AG04449 (cell line): ENCODE data around the gene SLC2A3.
"Not testable (repeated sequence)": the region's sequence is repeated elsewhere in the genome, so short reads cannot be mapped to it uniquely, and the experiment has no call there.

Source experiments
- CTCF ChIA-PET: fragments of 350-600 bp; formaldehyde crosslinking; extraction: SDS; loops from one replicate; lab custom pipeline; 2021; ENCODE audit warnings: antibody characterized with exemption; lab: Yijun Ruan, JAX
- POLR2A ChIA-PET: fragments of 400-600, 350-600 bp; formaldehyde crosslinking; extraction: SDS; loops from one replicate; lab custom pipeline; 2020; ENCODE audit warnings: antibody characterized with exemption, inconsistent platforms; lab: Yijun Ruan, JAX
- DNase-seq: peaks from one replicate; pipeline ENCODE4 v3.0.0-alpha.2; 2010; ENCODE audit warnings: low read depth, low spot score
- H3K4me3 ChIP-seq: 2 replicates; pipeline ENCODE4 v1.5.1; 2011; ENCODE audit warnings: low read depth, mild to moderate bottlenecking, control low read depth, low read length
- TF ChIP-seq, protein P1 (sequence below): IDR thresholded peaks from one replicate; pipeline ENCODE4 v1.5.1; 2011; ENCODE audit warnings: mild to moderate bottlenecking, moderate library complexity, low read length, control low read depth, inconsistent platforms; ENCODE audit not compliant: insufficient read depth; ENCODE audit errors: missing control alignments

The SLC2A3 gene

DNA sequence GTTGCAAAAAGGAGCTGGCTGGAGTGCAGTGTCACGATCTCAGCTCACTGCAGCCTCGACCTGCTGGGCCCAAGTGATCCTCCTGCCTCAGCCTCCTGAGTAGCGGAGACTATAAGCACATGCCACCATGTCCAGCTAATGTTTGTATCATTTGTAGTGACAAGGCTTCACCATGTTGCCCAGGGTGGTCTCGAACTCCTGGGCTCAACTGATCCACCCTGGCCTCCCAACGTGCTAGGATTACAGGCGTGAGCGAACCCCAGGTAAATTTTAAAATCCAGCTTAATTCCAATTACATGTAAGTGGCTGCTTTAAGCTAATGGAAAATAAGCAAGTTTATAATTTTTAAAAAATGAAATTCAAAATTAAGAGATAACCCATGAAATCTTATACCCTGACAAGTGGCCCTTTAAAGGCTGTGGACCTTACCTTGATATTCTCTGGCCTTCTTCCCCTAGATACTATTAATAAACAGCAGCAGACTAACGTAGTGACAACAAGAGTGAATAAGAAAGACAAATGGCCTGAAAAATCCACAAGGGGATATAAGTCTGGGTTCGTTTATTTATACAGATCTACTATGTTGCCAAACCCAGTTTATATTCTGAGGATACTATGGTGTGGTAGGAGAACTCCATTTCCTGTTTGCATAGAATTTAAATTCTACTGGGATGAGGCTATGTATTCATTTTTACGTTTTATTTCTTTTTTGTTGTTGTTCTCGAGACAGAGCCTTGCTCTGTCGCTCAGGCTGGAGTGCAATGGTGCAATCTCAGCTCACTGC is 25.6 kb upstream of the SLC2A3 start:
- POLR2A ChIA-PET = interaction anchor here (0.7 to 9.7 kb wide), 5 partner anchors 9 to 105 kb away, joined by 3 to 169 read pairs (median 10); partner anchors contain the start of gene SLC2A3
- CTCF ChIA-PET = interaction anchor here (1.2 to 12.1 kb wide), 7 partner anchors 9 to 102 kb away, joined by 3 to 142 read pairs (median 7); partner anchors contain the start of gene SLC2A3
- no peak for DNase-seq
- H3K4me3 ChIP-seq = peak overlapping the region; percentile 28; the same call in 1 of the 2 replicates
- TF ChIP-seq, protein P1, sequence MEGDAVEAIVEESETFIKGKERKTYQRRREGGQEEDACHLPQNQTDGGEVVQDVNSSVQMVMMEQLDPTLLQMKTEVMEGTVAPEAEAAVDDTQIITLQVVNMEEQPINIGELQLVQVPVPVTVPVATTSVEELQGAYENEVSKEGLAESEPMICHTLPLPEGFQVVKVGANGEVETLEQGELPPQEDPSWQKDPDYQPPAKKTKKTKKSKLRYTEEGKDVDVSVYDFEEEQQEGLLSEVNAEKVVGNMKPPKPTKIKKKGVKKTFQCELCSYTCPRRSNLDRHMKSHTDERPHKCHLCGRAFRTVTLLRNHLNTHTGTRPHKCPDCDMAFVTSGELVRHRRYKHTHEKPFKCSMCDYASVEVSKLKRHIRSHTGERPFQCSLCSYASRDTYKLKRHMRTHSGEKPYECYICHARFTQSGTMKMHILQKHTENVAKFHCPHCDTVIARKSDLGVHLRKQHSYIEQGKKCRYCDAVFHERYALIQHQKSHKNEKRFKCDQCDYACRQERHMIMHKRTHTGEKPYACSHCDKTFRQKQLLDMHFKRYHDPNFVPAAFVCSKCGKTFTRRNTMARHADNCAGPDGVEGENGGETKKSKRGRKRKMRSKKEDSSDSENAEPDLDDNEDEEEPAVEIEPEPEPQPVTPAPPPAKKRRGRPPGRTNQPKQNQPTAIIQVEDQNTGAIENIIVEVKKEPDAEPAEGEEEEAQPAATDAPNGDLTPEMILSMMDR = no peak

DNA sequence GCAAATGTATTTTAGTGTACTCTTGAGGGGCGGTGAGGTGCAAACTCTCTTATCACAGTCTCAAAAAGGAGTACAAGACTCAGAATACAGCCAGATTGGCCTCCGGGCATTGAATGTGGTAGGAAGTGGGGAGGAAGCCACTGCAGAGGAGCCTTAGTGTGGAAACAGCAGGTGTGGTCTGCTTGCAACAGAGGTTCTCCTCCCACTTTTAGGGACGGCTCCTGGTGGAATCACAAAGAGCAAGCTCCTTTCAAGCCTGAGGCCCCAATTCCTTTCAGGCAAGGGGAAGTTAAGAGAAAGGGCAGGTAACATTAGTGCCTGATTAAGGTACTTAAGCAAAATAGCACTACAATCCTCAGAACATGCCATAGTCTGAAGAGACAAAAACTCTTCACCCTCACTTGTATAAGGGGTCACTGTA is 23.7 kb upstream of the SLC2A3 start:
- no peak for DNase-seq
- no peak overlapping the region for H3K4me3 ChIP-seq
- CTCF ChIA-PET = interaction anchor here (1.1 to 12.1 kb wide), 5 partner anchors 11 to 34 kb away, joined by 4 to 142 read pairs (median 9); partner anchors contain the start of gene SLC2A3
- POLR2A ChIA-PET = interaction anchor here (9.7 kb wide), 1 partner anchor 25 kb away, joined by 169 read pairs; the partner anchor contains the start of gene SLC2A3
- TF ChIP-seq, protein P1 = no peak

DNA sequence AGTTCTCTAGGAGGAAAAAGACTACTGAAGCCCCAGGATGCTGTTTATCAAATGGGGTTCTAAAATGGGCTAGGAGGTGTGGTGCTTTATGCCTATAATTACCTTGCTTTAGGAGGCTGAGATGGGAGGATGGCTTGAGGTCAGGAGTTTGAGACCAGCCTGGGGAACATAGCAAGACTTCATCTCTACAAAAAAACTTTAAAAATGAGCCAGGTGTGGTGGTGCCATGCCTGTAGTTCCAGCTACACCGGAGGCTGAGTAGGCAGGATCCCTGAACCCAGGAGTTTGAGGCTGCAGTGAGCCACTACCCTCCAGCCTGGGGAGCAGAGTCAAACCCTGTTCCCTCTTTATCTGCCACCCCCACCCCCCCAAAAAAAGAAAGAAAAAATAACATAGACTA is 23.3 kb upstream of the SLC2A3 start:
- H3K4me3 ChIP-seq = no peak overlapping the region

DNA sequence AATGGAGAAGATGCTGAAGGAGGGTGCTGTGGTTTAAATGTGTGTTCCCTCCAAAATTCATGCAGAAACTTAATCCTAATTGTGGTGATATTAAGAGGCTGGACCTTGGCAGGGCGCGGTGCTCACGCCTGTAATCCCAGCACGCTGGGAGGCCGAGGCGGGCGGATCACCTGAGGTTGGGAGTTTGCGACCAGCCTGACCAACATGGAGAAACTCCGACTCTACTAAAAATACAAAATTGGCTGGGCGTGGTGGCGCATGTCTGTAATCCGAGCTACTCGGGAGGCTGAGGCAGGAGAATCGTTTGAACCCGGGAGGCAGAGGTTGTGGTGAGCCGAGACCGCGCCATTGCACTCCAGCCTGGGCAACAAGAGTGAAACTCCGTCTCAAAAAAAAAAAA is 18.9 kb upstream of the SLC2A3 start:
- POLR2A ChIA-PET, CTCF ChIA-PET, H3K4me3 ChIP-seq, DNase-seq: not testable (repeated sequence)

More for the DNA sequence above, 23.3 kb upstream of the SLC2A3 start:
- TF ChIP-seq, protein P1 = no peak
- POLR2A ChIA-PET = interaction anchor here (9.7 kb wide), 1 partner anchor 25 kb away, joined by 169 read pairs; the partner anchor contains the start of gene SLC2A3
- DNase-seq = no peak
- CTCF ChIA-PET = interaction anchor here (2.4 to 12.1 kb wide), 3 partner anchors 14 to 34 kb away, joined by 7 to 142 read pairs (median 15); partner anchors contain the start of gene SLC2A3

DNA sequence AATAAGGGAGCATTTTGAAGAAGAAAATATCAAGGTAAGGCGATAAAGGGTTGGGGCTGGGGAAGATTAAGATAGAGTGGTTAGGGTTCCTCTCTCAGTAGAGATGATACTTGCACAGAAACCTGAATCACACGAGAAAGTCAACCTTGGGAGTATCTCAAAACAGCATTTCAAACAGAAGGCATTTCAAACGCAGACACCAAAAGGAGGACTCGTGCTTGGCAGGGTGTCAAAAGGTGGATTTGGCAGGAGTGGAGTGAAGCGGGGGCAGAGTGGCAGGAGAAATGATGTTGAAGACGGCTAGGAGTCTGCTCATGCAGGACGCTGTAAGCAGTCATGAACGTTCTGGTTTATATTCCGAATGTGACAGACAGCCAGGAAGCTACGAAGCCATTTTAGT is 18.4 kb upstream of the SLC2A3 start:
- POLR2A ChIA-PET, DNase-seq, H3K4me3 ChIP-seq, CTCF ChIA-PET: not testable (repeated sequence)

DNA sequence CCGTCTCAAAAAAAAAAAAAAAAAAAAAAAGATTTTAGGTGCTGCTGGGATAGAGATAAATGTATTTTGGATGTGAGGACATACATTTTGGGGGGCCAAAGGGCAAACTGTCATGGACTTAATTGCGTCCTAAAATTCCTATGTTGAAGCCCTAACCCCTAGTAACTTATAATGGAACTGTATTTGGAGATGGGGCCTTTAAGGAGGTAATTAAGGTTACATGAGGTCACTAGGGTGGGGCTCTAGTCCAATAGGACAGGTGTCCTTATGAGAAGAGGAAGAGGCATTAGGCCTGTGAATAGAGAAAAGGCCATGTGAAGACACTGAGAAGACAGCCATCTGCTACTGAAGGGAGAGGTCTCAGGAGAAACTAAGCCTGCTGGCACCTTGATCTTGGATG is 17.9 kb upstream of the SLC2A3 start:
- H3K4me3 ChIP-seq, DNase-seq, CTCF ChIA-PET, POLR2A ChIA-PET: not testable (repeated sequence)

DNA sequence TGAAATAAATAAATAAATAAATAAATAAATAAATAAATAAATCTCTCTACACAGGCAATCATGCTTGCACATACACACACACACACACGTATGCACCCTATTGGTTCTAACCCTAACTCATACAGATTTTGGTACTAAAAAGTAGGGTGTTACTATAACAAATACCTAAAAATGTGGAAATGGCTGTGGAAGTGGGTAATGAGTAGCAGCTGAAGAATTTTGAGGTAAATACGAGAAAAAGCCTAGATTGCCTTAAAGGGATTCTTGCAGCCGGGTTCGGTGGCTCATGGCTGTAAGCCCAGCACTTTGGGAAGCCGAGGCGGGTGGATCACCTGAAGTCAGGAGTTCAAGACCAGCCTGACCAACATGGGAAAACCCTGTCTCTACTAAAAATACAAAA is 15.7 kb upstream of the SLC2A3 start:
- POLR2A ChIA-PET = interaction anchor here (0.7 kb wide), 1 partner anchor 12 kb away, joined by 3 read pairs; no protein-coding TSS in a partner anchor
- CTCF ChIA-PET = interaction anchor here (0.7 kb wide), 1 partner anchor 14 kb away, joined by 3 read pairs; no protein-coding TSS in a partner anchor
- H3K4me3 ChIP-seq = no peak overlapping the region
- TF ChIP-seq, protein P1 = no peak
- no peak for DNase-seq

DNA sequence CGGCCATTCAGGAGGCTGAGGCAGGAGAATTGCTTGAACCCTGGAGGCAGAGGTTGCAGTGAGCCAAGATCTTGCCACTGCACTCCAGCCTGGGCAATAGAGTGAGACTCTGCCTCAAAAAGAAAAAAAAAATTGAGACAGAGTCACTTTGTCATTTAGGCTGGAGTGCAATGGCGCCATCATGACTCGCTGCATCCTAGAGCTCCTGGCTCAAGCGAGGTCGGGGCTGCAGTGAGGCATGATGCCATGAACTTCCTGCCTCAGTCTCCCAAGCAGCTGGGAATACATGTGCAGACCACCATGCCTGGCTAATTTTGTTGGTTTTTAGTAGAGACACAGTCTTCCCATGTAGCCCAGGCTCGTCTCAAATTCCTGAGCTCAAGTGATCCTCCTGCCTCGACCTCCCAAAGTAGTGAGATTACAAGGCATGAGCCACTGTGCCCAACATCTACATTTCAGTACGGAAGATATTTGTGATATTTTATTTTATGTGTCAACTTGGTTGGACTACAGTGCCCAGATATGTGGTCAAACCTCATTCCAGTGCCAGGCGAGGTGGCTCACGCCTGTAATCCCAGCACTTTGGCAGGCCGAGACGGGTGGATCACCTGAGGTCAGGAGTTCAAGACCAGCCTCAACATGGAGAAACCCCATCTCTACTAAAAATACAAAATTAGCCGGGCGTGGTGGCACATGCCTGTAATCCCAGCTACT is 14.4 kb upstream of the SLC2A3 start:
- CTCF ChIA-PET = interaction anchor here (1.0 kb wide), 1 partner anchor 13 kb away, joined by 3 read pairs; no protein-coding TSS in a partner anchor
- POLR2A ChIA-PET, DNase-seq, H3K4me3 ChIP-seq: not testable (repeated sequence)
